Retinal pigment epithelial cell (primary cell): Measurements from ENCODE around the gene FGF4.

ENCODE experiments used
- DNase-seq: peaks from one replicate; pipeline ENCODE4 v3.0.0-alpha.2; 2010; ENCODE audit warnings: low read depth
- H3K4me3 ChIP-seq: 2 replicates; pipeline ENCODE4 v1.5.1; 2011; ENCODE audit warnings: mild to moderate bottlenecking, low read length, control low read depth, moderate library complexity
- TF ChIP-seq, protein P1 (sequence below): conservative IDR thresholded peaks from 2 replicates; pipeline ENCODE4 v1.5.1; 2011; ENCODE audit warnings: low read depth, low read length, control low read depth, inconsistent platforms

FGF4 gene

DNA sequence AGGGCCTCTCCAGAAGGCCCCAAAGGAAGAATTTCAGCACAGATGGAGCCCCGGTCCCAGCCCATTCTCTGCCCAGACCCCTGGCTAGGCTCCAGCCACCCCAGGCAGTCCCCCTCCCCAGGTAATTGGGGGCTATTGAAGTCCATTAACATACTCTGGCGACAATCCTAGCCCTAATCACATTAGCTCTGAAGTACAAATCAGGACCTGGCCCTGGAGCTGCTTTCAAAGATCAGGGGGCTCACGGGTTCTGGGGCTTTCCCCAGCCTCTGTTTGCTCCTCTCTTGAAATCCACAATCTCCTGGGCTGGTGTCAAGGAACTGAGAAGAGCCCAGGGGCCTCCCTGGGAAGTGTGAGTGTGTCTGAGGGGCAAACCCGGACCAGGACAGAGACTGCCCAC lies 22.3 kb downstream of the FGF4 start:
- TF ChIP-seq, protein P1, sequence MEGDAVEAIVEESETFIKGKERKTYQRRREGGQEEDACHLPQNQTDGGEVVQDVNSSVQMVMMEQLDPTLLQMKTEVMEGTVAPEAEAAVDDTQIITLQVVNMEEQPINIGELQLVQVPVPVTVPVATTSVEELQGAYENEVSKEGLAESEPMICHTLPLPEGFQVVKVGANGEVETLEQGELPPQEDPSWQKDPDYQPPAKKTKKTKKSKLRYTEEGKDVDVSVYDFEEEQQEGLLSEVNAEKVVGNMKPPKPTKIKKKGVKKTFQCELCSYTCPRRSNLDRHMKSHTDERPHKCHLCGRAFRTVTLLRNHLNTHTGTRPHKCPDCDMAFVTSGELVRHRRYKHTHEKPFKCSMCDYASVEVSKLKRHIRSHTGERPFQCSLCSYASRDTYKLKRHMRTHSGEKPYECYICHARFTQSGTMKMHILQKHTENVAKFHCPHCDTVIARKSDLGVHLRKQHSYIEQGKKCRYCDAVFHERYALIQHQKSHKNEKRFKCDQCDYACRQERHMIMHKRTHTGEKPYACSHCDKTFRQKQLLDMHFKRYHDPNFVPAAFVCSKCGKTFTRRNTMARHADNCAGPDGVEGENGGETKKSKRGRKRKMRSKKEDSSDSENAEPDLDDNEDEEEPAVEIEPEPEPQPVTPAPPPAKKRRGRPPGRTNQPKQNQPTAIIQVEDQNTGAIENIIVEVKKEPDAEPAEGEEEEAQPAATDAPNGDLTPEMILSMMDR: no peak

DNA sequence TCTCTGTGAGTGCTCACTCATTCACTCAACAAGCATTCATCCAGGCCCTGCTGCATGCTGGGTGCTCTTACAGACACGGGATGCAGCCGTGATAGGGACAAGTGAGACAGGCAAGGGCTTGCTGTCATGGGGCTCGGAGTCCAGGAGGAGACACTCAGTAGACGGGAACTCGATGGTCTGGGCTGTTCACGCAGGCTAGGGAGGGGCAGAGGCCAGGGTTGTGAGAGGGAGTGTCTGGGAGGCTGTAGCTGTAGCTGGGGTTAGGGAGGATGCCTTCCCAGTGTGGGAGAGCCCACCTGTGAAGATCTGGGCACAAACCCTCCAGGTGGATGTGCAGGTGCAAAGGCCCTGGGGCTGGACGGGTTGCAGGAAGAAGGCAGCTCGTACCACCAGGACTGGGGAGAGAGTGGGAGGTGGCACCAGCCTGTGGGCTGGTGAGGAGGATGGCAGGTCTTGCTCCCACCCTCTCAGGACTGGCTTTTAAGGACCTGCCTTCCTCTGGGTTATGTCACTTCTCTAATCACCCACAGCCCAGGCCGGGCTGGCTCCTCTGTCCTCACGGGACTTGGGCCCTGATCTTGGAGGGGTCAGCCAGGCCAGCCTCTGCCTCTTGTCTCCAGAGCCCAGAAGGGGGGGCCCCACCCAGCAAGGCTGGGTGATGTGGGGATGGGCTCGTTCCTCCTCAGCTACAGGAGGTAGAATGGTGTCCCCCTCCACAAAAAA lies 24.1 kb downstream of the FGF4 start:
- TF ChIP-seq, protein P1: no peak
- H3K4me3 ChIP-seq: no peak overlapping the region
- DNase-seq: no peak

More for the DNA sequence above, 22.3 kb downstream of the FGF4 start:
- DNase-seq: no peak
- H3K4me3 ChIP-seq: no peak overlapping the region

DNA sequence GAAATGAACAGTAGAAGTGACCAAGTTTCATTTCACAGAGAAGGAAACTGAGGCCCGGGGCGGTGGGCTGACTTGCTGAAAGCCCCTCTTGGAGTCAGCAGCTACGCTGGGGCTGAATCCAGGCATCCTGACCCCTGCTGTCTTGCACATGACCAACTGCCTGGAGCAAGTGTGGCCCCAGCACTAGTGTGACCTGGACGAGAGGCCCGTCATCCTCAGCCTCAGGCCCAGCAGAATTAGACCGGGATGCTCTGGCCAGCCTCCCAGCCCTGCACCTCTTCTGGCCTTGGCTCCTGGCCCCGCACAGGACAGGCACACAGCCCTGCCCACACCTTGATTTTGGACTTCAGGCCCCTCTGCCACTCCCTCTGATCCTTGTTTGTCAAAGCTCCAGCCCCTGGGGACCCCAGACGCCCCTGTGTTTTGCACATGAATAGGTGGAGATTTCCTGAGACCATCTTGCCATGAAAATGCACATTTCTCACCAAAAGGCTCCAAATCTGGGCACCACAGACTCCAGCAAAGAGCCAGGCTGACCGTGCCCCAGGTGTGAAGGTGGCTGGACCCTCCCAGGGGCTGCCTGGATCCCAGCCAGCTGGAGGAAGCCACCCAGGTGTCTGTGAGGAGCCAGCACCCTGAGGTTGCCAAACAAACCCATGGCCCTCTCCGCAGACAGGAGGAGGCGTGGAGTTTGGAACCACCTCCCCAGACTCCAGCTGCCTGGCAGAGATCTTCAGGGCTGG lies 24.9 kb downstream of the FGF4 start:
- TF ChIP-seq, protein P1: no peak
- no peak overlapping the region for H3K4me3 ChIP-seq
- DNase-seq: no peak

DNA sequence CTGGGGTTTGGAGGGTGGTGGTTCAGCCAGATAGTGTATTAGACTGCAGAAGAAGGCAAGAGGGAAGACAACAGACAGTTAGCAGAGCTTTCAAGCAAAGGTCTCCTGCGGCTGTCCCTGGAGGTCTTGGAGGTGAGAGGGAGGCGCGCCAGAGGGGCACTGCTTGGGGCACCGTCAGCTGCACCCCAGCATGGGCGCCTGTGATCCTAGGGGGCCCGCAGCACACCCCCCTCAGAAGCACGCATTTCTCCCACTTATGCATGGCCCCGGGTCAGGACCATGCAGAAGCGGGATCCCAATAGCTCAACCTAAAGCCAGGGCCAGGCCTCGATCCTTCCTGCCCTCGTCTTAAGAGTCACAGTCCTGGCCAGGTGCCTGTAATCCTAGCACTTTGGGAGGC lies 26.5 kb downstream of the FGF4 start:
- no peak for DNase-seq
- TF ChIP-seq, protein P1: no peak
- no peak overlapping the region for H3K4me3 ChIP-seq

DNA sequence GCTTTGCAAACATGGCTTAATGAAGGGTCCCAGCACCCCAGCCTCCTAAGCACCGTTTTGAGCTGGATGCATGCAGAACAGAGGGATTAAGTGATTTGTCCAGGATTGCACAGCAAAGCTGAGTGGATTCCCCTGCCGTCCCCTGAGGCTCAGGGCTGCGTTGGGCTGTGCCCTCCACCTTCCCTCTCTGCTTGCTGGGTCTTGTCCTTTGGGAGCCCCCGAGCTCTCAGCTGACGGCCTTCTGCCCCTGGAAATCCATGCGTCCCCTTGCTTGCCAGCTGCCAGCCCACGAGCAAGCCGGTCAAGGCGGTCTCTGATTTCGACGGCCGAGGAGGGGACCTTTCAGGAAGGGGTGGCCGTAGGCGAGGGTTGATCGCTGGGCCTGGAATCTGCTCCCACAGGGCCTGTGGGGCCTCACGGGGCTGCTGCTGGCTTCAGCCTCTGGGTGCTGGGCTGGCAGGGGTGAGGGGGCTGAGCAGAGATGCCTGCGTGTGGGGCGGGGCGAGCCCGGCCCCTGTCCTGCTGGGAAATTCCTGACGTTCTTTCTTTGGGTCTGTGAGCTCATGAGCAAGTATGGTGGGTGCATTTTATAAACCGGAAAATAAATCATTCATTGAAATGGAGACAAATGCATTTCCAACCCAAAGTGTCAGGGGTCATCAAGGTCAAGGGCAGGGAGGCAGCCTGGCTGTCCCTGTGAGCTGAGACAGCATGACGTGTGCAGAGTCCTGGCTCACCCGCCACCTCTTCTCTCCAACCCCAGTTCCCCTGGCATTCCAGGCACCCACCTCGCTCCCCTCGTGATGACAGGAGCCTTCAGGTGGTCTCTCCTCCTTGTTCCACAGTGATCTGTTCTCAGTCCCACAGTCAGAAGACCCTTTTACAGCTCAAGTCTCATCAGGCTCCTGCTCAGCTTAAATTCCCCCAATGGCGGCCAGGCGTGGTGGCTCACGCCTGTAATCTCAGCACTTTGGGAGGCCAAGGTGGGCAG lies 28.1 kb downstream of the FGF4 start:
- DNase-seq: peak; percentile 38
- H3K4me3 ChIP-seq: no peak overlapping the region
- TF ChIP-seq, protein P1: no peak

DNA sequence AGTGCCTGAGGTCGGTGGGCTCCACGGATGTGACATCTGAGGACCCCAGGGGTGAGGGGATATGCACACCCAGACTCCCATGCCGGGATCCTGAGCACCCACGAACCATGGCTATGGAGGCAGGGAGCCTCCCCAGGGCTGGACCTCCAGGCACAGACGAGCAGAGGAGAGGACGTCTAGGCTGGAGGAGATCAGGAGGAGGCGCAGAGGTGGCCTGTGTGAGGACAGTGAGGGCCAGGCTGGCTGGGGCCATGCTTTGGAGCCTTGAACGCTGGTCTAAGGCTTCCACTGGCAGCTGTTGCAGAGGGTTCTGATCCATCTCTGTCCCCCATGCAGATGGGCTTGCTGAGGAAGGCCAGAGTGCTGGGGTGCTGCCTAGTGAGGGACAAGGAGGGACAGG lies 29.0 kb downstream of the FGF4 start:
- TF ChIP-seq, protein P1: no peak
- DNase-seq: no peak
- H3K4me3 ChIP-seq: no peak overlapping the region
